ENCODE results near the gene ENO4.

ENO4 gene

GRCh38 chr10:116918583-116918982 is 69.3 kb downstream of the ENO4 start:
- DNase-seq = no peak

GRCh38 chr10:116919164-116919563 is 69.9 kb downstream of the ENO4 start:
- DNase-seq = no peak

- DNase-seq = no peak
Measured at GRCh38 chr10:116919706-116920105, 70.4 kb downstream of the ENO4 start.

- DNase-seq = no peak
Measured at GRCh38 chr10:116925056-116925455, 75.8 kb downstream of the ENO4 start.

- no peak for DNase-seq
Measured at GRCh38 chr10:116926426-116926825, 77.1 kb downstream of the ENO4 start.

- no peak for DNase-seq
Measured at GRCh38 chr10:116931806-116932205, 82.5 kb downstream of the ENO4 start.

Data from HCEC 1CT (cell line).